HG02642 (cell line): ENCODE data around the gene ADCY1.

ENCODE experiments used
- ATAC-seq: cut with Tn5 transposase; IDR thresholded peaks from one replicate; pipeline ENCODE4 v1.9.1; 2021; ENCODE audit warnings: mild to moderate bottlenecking; ENCODE audit not compliant: unreplicated experiment, poor library complexity

Gene ADCY1

GRCh38 chr7:45647967-45648670 is 74.0 kb downstream of the ADCY1 start:
- ATAC-seq, result no peak

GRCh38 chr7:45648671-45648995 is 74.5 kb downstream of the ADCY1 start:
- no peak for ATAC-seq

- ATAC-seq, result no peak
Measured at GRCh38 chr7:45649560-45650346, 75.6 kb downstream of the ADCY1 start.

DNA sequence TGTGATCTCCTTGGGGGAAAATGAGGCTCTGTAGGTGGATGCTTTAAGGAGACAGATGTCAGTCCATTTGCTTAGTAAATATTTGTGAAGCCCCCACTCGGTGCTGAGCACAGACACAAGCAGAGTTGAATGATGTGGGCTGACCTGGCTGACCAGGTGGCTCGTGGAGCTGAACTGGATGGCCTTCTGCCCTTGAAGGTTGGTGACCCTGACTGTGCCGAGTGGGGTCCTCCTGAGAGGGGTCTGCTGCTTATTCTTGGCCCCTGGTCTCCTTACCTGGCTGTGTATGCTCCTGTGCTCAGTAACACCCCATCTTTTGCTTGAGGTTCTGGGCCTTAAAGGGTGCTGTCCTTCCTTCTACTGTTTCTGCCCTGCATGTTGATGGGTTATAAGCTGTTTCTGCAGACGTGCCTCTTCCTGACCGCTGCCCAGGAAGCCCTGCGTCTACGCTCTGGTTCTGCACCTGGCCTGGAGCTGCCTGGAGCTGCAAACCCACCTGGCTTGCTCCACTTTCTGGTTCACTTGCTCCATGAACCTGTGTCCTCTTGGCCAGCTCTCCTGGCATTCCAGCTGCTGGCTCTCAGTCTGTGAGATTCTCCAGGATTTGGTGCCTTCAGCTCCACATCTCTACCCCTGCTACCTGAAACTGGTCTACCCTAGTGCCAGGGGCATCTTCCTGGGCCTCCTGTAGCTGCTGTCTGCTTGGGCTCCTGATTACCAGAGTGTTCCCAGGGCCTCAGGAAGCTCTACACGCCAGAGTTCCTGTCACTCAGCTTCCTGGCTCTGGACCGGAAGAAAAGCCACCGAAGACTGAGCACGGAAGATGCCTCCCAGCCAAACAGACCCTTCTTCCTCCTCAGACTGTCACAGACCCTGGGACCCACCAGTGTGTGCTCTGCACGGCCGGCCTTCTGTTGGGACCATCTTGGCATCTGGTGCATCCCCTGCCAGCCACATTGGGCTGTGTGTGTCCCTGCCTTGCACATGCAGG is 76.5 kb downstream of the ADCY1 start:
- ATAC-seq, result no peak

DNA sequence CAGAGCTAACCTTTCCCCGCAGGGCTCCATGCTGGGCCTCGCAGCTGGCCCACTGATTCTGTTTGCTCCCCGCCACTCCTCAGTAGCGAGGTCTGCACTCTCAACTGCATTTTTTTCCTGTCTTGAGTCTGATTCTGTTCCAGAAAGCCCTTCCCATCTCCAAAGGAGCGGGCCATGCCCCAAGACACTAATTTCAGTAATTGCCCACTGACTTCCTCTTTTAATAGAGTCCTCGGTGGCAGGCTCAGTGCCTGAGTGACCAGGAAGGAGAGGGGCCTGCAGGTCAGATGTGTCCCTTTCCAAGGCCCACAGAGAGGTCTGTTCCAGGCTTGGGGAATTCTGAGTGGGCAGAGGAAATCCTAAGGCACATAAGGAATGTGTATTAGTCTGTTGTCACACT is 77.4 kb downstream of the ADCY1 start:
- ATAC-seq, result no peak

- ATAC-seq, result no peak
Measured at GRCh38 chr7:45652630-45653029, 78.5 kb downstream of the ADCY1 start.

DNA sequence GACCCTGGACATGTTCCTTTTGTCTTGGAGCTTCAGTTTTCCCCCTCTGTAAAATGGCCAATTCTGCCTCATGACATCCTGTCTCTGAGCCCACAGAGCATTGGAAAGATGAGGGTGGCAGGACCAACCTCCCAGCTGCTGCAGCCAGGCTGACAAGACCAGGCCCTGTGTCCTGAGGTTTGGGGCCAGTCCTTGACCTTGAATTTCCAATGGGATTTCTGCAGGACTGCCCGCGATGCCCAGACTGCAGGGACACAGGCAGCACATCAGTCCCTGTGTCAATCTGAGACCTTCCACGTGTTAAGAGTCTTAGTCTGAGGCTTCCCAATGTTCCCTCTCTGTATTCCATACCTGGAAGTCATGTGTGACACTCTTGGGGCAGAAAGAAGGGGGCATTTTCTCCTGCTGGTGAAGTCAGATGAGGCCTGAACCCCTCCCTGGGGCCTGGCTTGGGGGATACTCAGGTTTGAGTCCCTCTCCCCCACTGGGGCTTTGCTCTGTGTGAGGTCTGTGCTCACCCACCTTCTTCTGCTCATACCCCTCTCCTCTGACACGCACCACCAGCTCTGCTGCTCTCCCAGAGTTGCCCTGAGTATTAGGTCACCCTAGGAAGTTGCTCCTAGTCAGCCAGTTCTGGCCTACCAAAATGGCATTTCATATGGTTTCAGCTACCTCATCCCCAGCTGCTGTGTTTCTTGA is 79.2 kb downstream of the ADCY1 start:
- no peak for ATAC-seq

- ATAC-seq, result no peak
Measured at GRCh38 chr7:45654341-45654740, 80.2 kb downstream of the ADCY1 start.

DNA sequence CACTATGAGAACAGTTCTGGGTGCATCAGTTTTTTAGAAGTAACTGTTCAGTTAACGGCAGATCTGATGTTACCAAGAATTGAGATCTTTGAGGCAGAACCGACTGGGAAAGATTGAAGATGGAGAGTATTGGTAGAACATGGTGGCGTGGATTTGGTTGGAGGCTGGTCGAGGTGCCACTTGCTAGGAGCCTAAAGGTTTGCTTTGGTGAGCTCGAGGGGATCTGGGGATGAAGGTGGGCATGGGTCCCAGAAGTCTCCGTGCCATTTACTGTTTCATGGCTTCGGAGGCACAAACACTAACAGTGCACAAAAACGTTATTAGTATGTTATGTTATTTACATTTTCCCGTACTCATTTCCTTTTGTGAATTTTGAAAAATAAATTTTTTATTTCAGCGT is 81.4 kb downstream of the ADCY1 start:
- no peak for ATAC-seq

GRCh38 chr7:45656431-45656830 is 82.3 kb downstream of the ADCY1 start:
- no peak for ATAC-seq

- no peak for ATAC-seq
Measured at GRCh38 chr7:45657136-45657889, 83.1 kb downstream of the ADCY1 start.

DNA sequence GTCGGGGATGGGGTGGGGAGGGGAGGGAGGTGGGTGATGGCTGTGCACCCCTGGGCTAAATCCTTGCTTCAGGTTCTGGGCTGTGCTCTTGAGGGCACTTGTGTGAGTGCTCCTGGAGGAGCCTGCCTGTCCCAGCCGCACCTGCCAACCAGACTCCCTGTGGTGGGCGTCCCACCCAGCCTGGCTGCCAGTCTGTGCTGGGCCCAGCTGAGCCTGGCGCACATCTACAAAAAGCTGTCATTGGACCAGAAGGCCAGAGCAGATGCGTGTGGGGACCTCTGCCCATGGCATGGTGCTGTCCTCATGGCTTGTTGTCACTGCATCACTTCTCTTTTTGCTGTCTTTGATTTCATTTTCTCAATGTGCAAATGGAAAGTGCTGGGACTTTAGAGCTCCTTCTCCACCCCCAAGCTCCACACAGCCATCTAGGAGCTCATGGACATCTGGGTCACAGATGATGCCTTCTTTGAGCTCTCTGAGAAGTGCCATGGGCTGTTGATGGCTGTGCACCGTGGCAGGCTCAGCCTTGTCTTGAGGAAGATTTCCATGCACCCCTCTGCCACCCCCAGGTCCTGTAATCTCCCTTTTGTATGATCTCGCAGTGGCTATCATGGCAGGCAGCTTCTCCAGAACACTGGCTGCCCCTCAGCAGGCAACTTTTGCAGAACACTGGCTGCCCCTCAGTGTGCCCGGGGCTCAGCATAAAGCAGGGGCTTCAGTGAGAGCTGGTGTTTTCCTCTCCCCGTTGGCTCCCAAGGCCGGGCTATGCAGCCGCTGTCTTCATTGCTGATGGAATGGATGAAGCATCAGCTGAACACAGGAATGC is 83.9 kb downstream of the ADCY1 start:
- no peak for ATAC-seq

GRCh38 chr7:45658716-45659495 is 84.7 kb downstream of the ADCY1 start:
- no peak for ATAC-seq

GRCh38 chr7:45659496-45660139 is 85.5 kb downstream of the ADCY1 start:
- ATAC-seq, result no peak

GRCh38 chr7:45660201-45660900 is 86.2 kb downstream of the ADCY1 start:
- ATAC-seq, result no peak

- ATAC-seq, result no peak
Measured at GRCh38 chr7:45660901-45661211, 86.7 kb downstream of the ADCY1 start.
